ENCODE results near the gene CFAP45.

GRCh38 chr1:159849626-159850366 lies 50.2 kb downstream of the CFAP45 start:
- TF ChIP-seq CTCF (IDR thresholded peaks at IDR 0.05): no peak
- TF ChIP-seq JUND (IDR thresholded peaks at IDR 0.05): no peak
- no peak for TF ChIP-seq REST (IDR thresholded peaks at IDR 0.05; ENCODE audit: low read depth, low read length)
- no peak for TF ChIP-seq GABPA (IDR thresholded peaks at IDR 0.05; ENCODE audit: low read depth)
- no peak for TF ChIP-seq SMC3 (IDR thresholded peaks at IDR 0.05; ENCODE audit: low read depth, low read length)
- TF ChIP-seq RFX5 (IDR thresholded peaks at IDR 0.05; ENCODE audit: low read length): no peak

All from SK-N-SH (cell line).